B cell (primary cell): ENCODE data around the gene LEMD2. TPM values are rescaled to one million over a fixed set of nuclear protein-coding genes. Genes with fewer than 3 reads are reported as not detected.

Experiments used
- ATAC-seq: fragments of 200-7000 bp; cut with Tn5 transposase; one replicate; pipeline ENCODE4 v1.10.0; 2021; ENCODE audit warnings: low read depth, mild to moderate bottlenecking, moderate number of reproducible peaks, moderate library complexity
- CTCF ChIA-PET: fragments of 350-600 bp; sonication (Branson Sonifier 250); formaldehyde crosslinking; loops from one replicate; lab custom pipeline; 2021; ENCODE audit warnings: antibody characterized with exemption, inconsistent platforms; lab: Charles Lee
- POLR2A ChIA-PET: fragments of 350-600 bp; sonication (Branson Sonifier 250); formaldehyde crosslinking; loops from one replicate; lab custom pipeline; 2021; ENCODE audit warnings: antibody characterized with exemption; lab: Charles Lee
- DNase-seq: peaks from one replicate; pipeline ENCODE4 v3.0.0; 2013
- H2AFZ ChIP-seq: 2 replicates; pipeline ENCODE4 v1.6.1; 2012; ENCODE audit warnings: mild to moderate bottlenecking, low read depth, low read length; ENCODE audit not compliant: insufficient read depth, poor library complexity, severe bottlenecking
- H3K27ac ChIP-seq, 2 donors: 1 replicate in 1 of 2; 2 replicates in 1 of 2; pipeline ENCODE4 v1.5.1; 2012 to 2013; ENCODE audit warnings: low read length in 2 of 2, mild to moderate bottlenecking in 2 of 2, moderate library complexity in 1 of 2
- H3K27me3 ChIP-seq, 4 experiments: fragments of 200-600 bp in 1 of 4; sonication (generic) in 1 of 4; replicated peaks in 1 of 4; 1 replicate in 2 of 4; 2 replicates in 2 of 4; pipeline versions ENCODE4 v1.6.1 to v1.7.0; 2013 to 2016; ENCODE audit warnings: low read length in 3 of 4, mild to moderate bottlenecking in 2 of 4, mixed read lengths in 1 of 4, moderate library complexity in 1 of 4; ENCODE audit not compliant: insufficient read depth in 4 of 4, control insufficient read depth in 3 of 4; ENCODE audit errors: control extremely low read depth in 1 of 4
- H3K36me3 ChIP-seq, 2 experiments: replicated peaks in 1 of 2; 1 replicate in 1 of 2; 2 replicates in 1 of 2; pipeline versions ENCODE4 v1.6.1 to v1.7.1; 2013; ENCODE audit warnings: low read length in 1 of 2; ENCODE audit not compliant: insufficient read depth in 2 of 2, control insufficient read depth in 1 of 2; ENCODE audit errors: control extremely low read depth in 1 of 2, extremely low read depth in 1 of 2
- H3K4me1 ChIP-seq, 2 donors: fragments of 200-600 bp in 1 of 2; sonication (generic) in 1 of 2; 1 replicate in 1 of 2; 2 replicates in 1 of 2; pipeline versions ENCODE4 v1.5.1 to v1.6.1; 2013 to 2017; ENCODE audit warnings: low read length in 2 of 2; ENCODE audit not compliant: control insufficient read depth in 2 of 2, insufficient read depth in 2 of 2
- H3K4me2 ChIP-seq: replicated peaks from 2 replicates; pipeline ENCODE3; 2012; ENCODE audit warnings: mild to moderate bottlenecking, low read depth, low read length; ENCODE audit not compliant: poor library complexity, severe bottlenecking
- H3K4me3 ChIP-seq, 5 experiments: fragments of 200-600 bp in 1 of 5; sonication (generic) in 1 of 5; 1 replicate in 3 of 5; 2 replicates in 2 of 5; pipeline versions ENCODE4 v1.5.1 to v1.7.0; 2011 to 2016; ENCODE audit warnings: low read length in 4 of 5, mild to moderate bottlenecking in 4 of 5, low read depth in 2 of 5, control low read depth in 1 of 5, moderate library complexity in 1 of 5; ENCODE audit not compliant: insufficient read depth in 1 of 5; ENCODE audit errors: control extremely low read depth in 1 of 5, extremely low read depth in 1 of 5
- H3K79me2 ChIP-seq: fragments of 200-600 bp; sonication (generic); one replicate; pipeline ENCODE4 v1.6.0; 2016; ENCODE audit warnings: low read length; ENCODE audit not compliant: control insufficient read depth, insufficient read depth
- H3K9ac ChIP-seq: fragments of 200-600 bp; sonication (generic); 2 replicates; pipeline ENCODE4 v1.6.1; 2017; ENCODE audit warnings: mild to moderate bottlenecking, low read length, moderate library complexity
- H3K9me3 ChIP-seq, 3 donors: one replicate each; pipeline versions ENCODE4 v1.6.1 to v1.7.1; 2013; ENCODE audit warnings: low read length in 2 of 3; ENCODE audit not compliant: control insufficient read depth in 2 of 3, insufficient read depth in 1 of 3; ENCODE audit errors: control extremely low read depth in 1 of 3
- H4K20me1 ChIP-seq: 2 replicates; pipeline ENCODE4 v1.6.0; 2012; ENCODE audit warnings: mild to moderate bottlenecking, low read length; ENCODE audit not compliant: insufficient read depth, control insufficient read depth, poor library complexity, severe bottlenecking
- H3K27ac Mint-ChIP-seq: one replicate; pipeline ENCODE4 v1.8.0; 2021; ENCODE audit warnings: mixed read lengths
- H3K27me3 Mint-ChIP-seq: one replicate; pipeline ENCODE4 v1.8.0; 2021; ENCODE audit warnings: mixed read lengths
- H3K4me1 Mint-ChIP-seq: one replicate; pipeline ENCODE4 v1.8.0; 2021; ENCODE audit warnings: mixed read lengths
- H3K4me3 Mint-ChIP-seq: one replicate; pipeline ENCODE4 v1.8.0; 2021; ENCODE audit warnings: mixed read lengths
- H3K9me3 Mint-ChIP-seq: one replicate; pipeline ENCODE4 v1.8.0; 2022; ENCODE audit warnings: mixed read lengths; ENCODE audit not compliant: insufficient read depth
- EZH2 ChIP-seq: IDR thresholded peaks from 2 replicates; pipeline ENCODE4 v1.6.1; 2012; ENCODE audit warnings: borderline replicate concordance, low read depth, mild to moderate bottlenecking, moderate library complexity, low read length; ENCODE audit not compliant: insufficient read depth, poor library complexity, severe bottlenecking
- WGBS: methylation state at CpG from one replicate; pipeline ENCODE4 v1.1.5; 2013; ENCODE audit warnings: missing lambda C conversion rate; ENCODE audit not compliant: insufficient coverage; 5-methylcytosine and 5-hydroxymethylcytosine counted together
- intact Hi-C: fragments of 100-400 bp; cut with micrococcal nuclease; formaldehyde crosslinking; loops from one replicate; pipeline ENCODE4 v1.10.0; 2022
- polyA plus RNA-seq: library from polyadenylated mRNA; depleted of rRNA; stranded (reverse); fragments of >200 nt; gene quantifications from 2 replicates; pipeline ENCODE4 v1.2.3, GENCODE V29; 2012
- total RNA-seq, 2 donors: library from RNA; stranded (reverse); fragments of 120-200 nt in 1 of 2; gene quantifications; 1 replicate in 1 of 2; 2 replicates in 1 of 2; pipeline versions ENCODE4 v1.2.3 to v1.2.4, GENCODE V29; 2013 to 2022
- TF ChIP-seq, protein P1 (sequence below): fragments of 200-600 bp; IDR thresholded peaks from one replicate; pipeline ENCODE4 v1.8.0; 2022; ENCODE audit warnings: antibody characterized with exemption, mild to moderate bottlenecking

Gene LEMD2
- total and polyA plus RNA-seq, 2 donors (not counting 1 experiment from before 2014, with no cell fraction given) = 58.7 to 113 TPM

- CTCF ChIA-PET = interaction anchor here (1.3 to 4.2 kb wide), 2 partner anchors 11 to 43 kb away, joined by 3 to 23 read pairs; no protein-coding TSS in a partner anchor
- Histone ChIP-seq H3K36me3 (no peaks in the 10 kb centered on the region), H3K4me1 (peaks cover 0 to 3% of the 10 kb centered on the region in 2 donors), H3K27me3 (peaks cover 0 to 4% (median 2%) of the 10 kb centered on the region in 4 experiments), H2AFZ (no peak overlapping the region), H3K4me3 (no peak overlapping the region), H3K4me2 (no peak overlapping the region), H3K9ac (no peak overlapping the region), H3K9me3 (no peaks in the 10 kb centered on the region), H3K79me2 (no peaks in the 10 kb centered on the region), H3K27ac (no peak overlapping the region), H4K20me1 (no peaks in the 10 kb centered on the region)
- DNase-seq (no peak), ATAC-seq (no peak)
- no peak for TF ChIP-seq EZH2
- TF ChIP-seq, protein P1, sequence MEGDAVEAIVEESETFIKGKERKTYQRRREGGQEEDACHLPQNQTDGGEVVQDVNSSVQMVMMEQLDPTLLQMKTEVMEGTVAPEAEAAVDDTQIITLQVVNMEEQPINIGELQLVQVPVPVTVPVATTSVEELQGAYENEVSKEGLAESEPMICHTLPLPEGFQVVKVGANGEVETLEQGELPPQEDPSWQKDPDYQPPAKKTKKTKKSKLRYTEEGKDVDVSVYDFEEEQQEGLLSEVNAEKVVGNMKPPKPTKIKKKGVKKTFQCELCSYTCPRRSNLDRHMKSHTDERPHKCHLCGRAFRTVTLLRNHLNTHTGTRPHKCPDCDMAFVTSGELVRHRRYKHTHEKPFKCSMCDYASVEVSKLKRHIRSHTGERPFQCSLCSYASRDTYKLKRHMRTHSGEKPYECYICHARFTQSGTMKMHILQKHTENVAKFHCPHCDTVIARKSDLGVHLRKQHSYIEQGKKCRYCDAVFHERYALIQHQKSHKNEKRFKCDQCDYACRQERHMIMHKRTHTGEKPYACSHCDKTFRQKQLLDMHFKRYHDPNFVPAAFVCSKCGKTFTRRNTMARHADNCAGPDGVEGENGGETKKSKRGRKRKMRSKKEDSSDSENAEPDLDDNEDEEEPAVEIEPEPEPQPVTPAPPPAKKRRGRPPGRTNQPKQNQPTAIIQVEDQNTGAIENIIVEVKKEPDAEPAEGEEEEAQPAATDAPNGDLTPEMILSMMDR = no peak
- Mint-ChIP-seq H3K4me1 (peaks cover 4% of the 10 kb centered on the region), H3K9me3 (no peaks in the 10 kb centered on the region), H3K27me3 (peaks cover 36% of the 10 kb centered on the region), H3K27ac (no peak overlapping the region), H3K4me3 (no peak overlapping the region)
- 85% methylated on average over 7 of the region's 9 CpGs for WGBS
- intact Hi-C loops = no loop called here
- POLR2A ChIA-PET = no interaction called here
Observed at GRCh38 chr6:33759887-33760629, 28.9 kb downstream of the LEMD2 start.

GRCh38 chr6:33758815-33759216 lies 30.1 kb downstream of the LEMD2 start:
- intact Hi-C loops = no loop called here
- no peaks in the 10 kb centered on the region for H3K9me3 ChIP-seq
- no peaks in the 10 kb centered on the region for H3K36me3 ChIP-seq
- peaks cover 29% of the 10 kb centered on the region for H3K27me3 Mint-ChIP-seq
- ChIA-PET POLR2A (no interaction called here), CTCF (no interaction called here)
- WGBS = 58% methylated on average over 3 of the region's 7 CpGs
- peaks cover 0 to 3% of the 10 kb centered on the region in 2 donors for H3K4me1 ChIP-seq
- ATAC-seq = no peak
- H2AFZ ChIP-seq = no peak overlapping the region
- H3K4me2 ChIP-seq = no peak overlapping the region
- TF ChIP-seq EZH2 = no peak
- TF ChIP-seq, protein P1 = no peak
- no peak for DNase-seq
- H3K9me3 Mint-ChIP-seq = no peaks in the 10 kb centered on the region
- H4K20me1 ChIP-seq = no peaks in the 10 kb centered on the region
- H3K4me1 Mint-ChIP-seq = peaks cover 4% of the 10 kb centered on the region
- H3K4me3 ChIP-seq = no peak overlapping the region
- H3K27ac ChIP-seq = no peak overlapping the region
- no peak overlapping the region for H3K27ac Mint-ChIP-seq
- H3K79me2 ChIP-seq = no peaks in the 10 kb centered on the region
- H3K9ac ChIP-seq = no peak overlapping the region
- H3K4me3 Mint-ChIP-seq = no peak overlapping the region
- peaks cover 0 to 9% (median 2%) of the 10 kb centered on the region in 4 experiments for H3K27me3 ChIP-seq
